Skin of body (tissue), 2 donors: ENCODE results near the gene STOML3. TPM values are rescaled to one million over a fixed set of nuclear protein-coding genes. Genes with fewer than 3 reads are reported as not detected.
"Not testable (repeated sequence)": the region's sequence is repeated elsewhere in the genome, so short reads cannot be mapped to it uniquely, and the experiment has no call there.

ENCODE experiments used
- DNase-seq: peaks from one replicate; lab custom pipeline; 2025; lab: John Stamatoyannopoulos, UW
- total RNA-seq: library from RNA; depleted of rRNA; stranded (reverse); fragments of >200 nt; gene quantifications from one replicate; pipeline ENCODE4 v1.2.3, GENCODE V29; 2014

STOML3 gene
- total RNA-seq, result not detected

GRCh38 chr13:38990693-38991092 lies at the start of gene STOML3:
Gene STOML3 (minus strand): TSS chr13:38990831. CDS start chr13:38990721, 110 bp downstream.
- no peak for DNase-seq

- no peak for DNase-seq
Measured at GRCh38 chr13:39040206-39040605, 49.6 kb upstream of the STOML3 start.

DNA sequence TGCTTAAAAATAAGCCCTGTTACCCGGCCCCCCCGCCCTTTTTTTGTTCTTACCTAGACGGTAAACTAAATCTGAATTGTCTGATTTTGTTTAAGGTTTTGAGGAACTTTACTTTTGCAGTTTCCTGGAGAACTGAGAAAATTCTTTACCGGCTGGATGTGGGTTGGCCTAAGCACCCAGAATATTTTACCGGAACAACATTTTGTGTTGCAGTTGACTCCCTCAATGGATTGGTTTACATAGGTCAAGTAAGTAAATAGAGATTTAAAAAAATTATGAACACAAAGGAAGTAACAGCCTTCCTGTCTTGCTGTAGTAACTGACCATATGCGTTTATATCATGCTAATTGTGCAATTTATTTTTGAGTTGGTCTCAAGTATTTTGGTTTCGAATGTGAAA lies 48.4 kb upstream of the STOML3 start:
- DNase-seq, result peak; percentile 2

DNA sequence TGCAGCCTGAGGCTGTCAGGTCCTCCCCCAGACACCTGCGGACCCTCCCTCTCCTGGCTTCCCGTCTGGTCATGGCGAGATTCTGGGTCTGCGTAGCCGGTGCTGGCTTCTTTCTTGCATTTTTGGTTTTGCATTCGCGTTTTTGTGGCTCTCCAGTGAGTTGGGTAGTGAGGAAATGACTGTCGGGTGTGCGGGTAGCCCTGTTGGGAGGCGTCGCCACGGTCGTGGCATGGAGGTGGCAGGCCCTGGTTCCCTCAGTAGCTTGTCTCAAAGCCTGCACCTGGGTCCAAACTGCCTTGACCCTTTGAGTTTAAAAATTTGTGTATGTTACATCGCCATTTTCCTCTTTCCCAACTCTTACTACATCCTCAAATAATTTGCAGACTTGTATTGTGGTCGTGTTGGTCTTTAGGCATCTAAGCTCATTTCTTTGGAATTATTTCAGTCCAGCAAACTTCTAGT lies 48.0 kb upstream of the STOML3 start:
- peak; percentile 44 for DNase-seq

GRCh38 chr13:39037880-39038568 lies 47.4 kb upstream of the STOML3 start, which contains the start of the genes NHLRC3 and PROSER1:
Gene NHLRC3 (plus strand): TSS chr13:39038456. CDS start chr13:39038640, 184 bp downstream.
Gene PROSER1 (minus strand): TSS chr13:39038089. CDS start chr13:39037242, 847 bp downstream.
- DNase-seq, result peak; percentile 95

DNA sequence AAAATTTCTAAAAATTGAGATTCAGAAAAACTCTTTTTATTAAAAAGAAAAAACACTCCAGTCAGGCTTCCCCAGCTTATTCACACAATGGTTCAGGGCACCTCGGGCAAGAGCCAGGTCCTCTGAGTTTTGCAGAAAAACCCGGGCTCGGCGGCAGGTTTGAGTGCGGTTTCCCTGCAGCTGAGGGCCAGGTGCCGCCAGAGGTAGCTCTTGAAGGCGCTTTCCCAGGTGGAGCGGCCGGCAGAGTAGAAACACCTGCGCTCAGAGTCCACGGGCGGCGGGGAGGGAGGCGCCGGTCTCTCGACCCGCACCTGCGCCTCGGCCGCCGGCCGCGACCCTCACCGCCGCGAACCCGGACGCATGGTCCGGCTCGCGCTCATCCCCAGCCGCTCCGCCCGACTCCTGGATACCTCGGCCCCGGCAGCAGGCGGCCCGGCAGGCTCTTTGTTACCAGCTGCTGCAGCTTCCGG lies 46.8 kb upstream of the STOML3 start:
- no peak for DNase-seq

GRCh38 chr13:39036212-39036611 lies 45.6 kb upstream of the STOML3 start:
- DNase-seq, result no peak

- no peak for DNase-seq
Measured at GRCh38 chr13:39035799-39036198, 45.2 kb upstream of the STOML3 start.

GRCh38 chr13:39035204-39035603 lies 44.6 kb upstream of the STOML3 start:
- DNase-seq, result no peak

DNA sequence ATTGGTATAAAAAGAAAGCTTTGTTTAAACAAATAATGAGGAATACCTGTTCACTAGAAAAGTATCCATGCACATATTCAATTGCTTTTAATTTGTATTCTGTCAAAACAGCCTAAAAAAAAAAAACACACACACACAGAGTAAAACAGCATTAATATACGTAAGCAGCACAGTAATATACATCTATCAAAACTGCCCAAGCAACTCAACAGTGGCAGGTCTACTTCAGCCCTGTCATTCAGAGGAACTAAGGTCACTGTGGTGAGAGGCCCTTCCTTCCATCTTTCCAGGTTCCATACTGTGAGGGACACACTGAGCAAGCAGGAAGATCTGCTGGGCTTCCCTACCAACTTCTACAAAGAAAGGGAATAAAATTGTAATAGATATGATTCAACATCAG lies 43.5 kb upstream of the STOML3 start:
- DNase-seq, result no peak

- no peak for DNase-seq
Measured at GRCh38 chr13:39032150-39032549, 41.5 kb upstream of the STOML3 start.

- no peak for DNase-seq
Measured at GRCh38 chr13:39025433-39025839, 34.8 kb upstream of the STOML3 start.

DNA sequence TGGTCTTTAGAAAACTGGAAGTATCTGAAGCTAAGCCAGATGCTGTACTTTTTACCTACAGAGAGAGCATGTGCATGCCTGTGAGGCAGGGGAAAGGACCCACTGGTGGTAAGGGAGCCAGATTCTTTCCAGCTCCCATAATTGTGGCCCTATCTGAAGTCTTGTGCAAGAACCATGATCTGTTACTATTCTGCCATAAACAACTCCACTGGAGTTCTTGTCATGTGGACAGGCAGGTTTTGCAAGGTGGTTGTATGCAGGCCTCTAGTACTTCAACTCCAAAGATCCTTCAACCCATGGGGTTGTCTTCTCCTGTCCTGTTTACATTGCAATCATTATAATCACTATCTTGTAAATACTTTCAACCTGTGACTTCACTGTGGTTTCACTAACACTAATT lies 33.1 kb upstream of the STOML3 start:
- DNase-seq, result no peak

GRCh38 chr13:39023316-39023715 lies 32.7 kb upstream of the STOML3 start:
- no peak for DNase-seq

DNA sequence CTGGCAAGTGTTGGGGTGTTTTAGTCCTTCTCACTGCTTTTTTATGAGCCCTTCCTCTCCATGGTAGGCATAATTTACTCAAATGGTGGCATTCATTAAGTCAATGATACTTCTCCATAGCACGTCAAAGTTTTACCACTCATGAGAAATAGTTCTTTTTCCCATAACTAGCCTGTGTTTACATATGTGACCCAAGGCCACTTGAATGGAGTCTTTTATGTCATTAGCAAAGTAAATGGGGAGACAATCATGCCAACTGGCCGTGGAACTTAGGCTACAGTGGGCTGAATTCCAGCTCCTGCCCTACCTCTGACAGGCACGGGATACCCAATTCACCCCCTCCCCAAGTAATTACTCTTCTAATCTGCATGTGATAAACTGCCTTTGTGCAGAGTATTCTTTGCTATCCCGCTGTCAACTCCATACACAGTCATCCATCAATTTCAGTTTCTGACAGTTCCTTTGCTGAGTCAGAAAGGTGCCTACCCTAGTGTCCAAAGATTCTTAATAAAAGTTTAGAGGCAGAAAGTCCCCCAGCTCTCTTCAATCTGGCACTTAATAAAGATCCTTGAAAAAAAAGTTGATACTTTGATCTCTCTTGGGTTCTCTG lies 30.3 kb upstream of the STOML3 start:
- DNase-seq, result no peak

DNA sequence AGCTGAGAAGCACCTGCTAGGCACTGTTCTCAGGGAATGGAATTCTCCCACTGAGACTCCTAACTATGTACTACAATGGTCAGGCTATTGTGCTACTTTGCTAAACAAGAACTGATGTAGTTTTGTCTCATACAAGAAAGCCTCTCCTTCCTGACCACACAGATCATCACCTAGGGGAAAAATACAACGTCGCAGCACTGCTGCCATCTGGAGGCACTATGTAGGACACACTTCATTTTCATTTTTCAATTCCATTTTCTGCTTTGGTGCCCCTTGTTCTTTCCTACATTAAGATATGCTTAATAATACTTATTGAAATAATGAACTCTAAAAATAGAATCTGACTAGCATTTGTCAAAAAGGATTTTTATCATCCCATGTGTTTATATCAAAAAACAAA lies 26.2 kb upstream of the STOML3 start:
- peak; percentile 19 for DNase-seq

DNA sequence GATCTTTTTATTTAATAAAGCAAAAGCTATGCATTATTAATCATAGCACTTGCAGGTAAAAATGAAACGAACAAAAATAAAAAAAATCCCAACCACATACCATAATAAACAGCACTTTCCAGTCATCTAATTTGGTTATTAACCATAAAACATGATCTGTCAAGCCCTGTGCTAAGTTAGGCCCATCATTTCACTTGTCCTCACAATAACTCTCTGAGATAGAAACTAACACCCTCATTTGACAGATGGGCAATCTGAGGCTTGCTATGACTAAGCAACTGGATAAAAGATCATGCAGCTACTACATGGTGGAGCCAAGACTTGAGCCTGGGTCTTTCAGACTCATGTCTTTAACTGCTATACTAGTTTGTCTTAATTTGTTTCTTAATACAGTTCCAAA lies 25.5 kb upstream of the STOML3 start:
- DNase-seq, result no peak

DNA sequence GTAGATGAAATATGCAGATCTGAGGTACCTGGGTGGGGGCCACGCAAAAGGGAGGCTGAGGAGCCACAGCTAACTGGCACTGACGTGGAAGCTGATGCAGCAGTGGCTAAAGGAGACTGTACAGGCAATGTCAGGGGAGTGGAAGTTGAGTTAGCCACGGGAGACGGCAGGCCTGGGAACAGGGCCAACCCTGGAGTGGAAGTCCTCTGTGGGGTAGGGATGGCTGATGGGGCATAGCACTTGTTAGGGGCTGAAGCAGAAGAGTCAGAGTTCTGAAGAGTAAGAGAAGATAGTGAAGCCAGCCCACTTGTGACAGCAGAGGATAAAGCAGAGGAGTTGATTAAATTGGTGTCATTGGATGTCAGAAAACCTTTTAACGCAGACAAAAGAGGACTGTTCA lies 22.8 kb upstream of the STOML3 start:
- no peak for DNase-seq

GRCh38 chr13:39012608-39013007 lies 22.0 kb upstream of the STOML3 start:
- no peak for DNase-seq

DNA sequence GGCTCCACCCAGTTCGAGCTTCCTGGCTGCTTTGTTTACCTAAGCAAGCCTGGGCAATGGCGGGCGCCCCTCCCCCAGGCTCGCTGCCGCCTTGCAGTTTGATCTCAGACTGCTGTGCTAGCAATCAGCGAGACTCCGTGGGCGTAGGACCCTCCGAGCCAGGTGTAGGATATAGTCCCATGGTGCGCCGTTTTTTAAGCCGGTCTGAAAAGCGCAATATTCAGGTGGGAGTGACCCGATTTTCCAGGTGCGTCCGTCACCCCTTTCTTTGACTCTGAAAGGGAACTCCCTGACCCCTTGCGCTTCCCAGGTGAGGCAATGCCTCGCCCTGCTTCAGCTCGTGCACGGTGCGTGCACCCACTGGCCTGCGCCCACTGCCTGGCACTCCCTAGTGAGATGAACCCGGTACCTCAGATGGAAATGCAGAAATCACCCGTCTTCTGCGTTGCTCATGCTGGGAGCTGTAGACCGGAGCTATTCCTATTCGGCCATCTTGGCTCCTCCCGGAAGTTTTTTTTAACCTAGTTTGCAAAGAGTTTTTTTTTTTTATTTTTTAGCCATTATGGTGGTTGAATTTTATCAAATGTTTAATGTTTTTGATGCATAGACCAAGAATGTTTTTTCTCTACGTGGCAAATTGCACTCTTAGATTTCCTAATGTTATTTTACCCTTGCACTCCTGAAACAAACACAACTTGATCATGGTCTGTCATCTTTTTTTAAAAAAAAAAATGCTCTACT lies 15.9 kb upstream of the STOML3 start:
- DNase-seq, result not testable (repeated sequence)

- DNase-seq, result no peak
Measured at GRCh38 chr13:38998739-38999138, 8.1 kb upstream of the STOML3 start.

GRCh38 chr13:38993381-38993780 lies 2.8 kb upstream of the STOML3 start:
- no peak for DNase-seq
